HG03196 (cell line): ENCODE measurements around the gene MAN2A1.

Source experiments
- ATAC-seq: cut with Tn5 transposase; IDR thresholded peaks from one replicate; pipeline ENCODE4 v1.9.1; 2021; ENCODE audit not compliant: unreplicated experiment

The MAN2A1 gene

GRCh38 chr5:109678447-109678846, 11.3 kb upstream of the MAN2A1 start:
- ATAC-seq: no peak

- ATAC-seq: no peak
Measured at GRCh38 chr5:109681763-109682162, 8.0 kb upstream of the MAN2A1 start.

GRCh38 chr5:109682383-109682782, 7.3 kb upstream of the MAN2A1 start:
- no peak for ATAC-seq

- ATAC-seq: no peak
Measured at GRCh38 chr5:109685916-109686315, 3.8 kb upstream of the MAN2A1 start.

GRCh38 chr5:109688630-109688969, 1.1 kb upstream of the MAN2A1 start:
- no peak for ATAC-seq

- ATAC-seq: peak; percentile 76
Measured at GRCh38 chr5:109688970-109689739, 572 bp upstream of the MAN2A1 start.

GRCh38 chr5:109690242-109690974, 681 bp downstream of the MAN2A1 start:
- peak; percentile 7 for ATAC-seq

- ATAC-seq: peak; percentile 21
Measured at GRCh38 chr5:109690975-109691574, 1.3 kb downstream of the MAN2A1 start.

GRCh38 chr5:109691996-109692395, 2.3 kb downstream of the MAN2A1 start:
- no peak for ATAC-seq

- ATAC-seq: no peak
Measured at GRCh38 chr5:109692852-109693251, 3.1 kb downstream of the MAN2A1 start.

GRCh38 chr5:109693535-109694400, 4.0 kb downstream of the MAN2A1 start:
- ATAC-seq: no peak

- no peak for ATAC-seq
Measured at GRCh38 chr5:109694451-109694891, 4.7 kb downstream of the MAN2A1 start.

GRCh38 chr5:109695005-109695926, 5.5 kb downstream of the MAN2A1 start:
- peak; percentile 57 for ATAC-seq

GRCh38 chr5:109697339-109697738, 7.6 kb downstream of the MAN2A1 start:
- ATAC-seq: no peak

- ATAC-seq: no peak
Measured at GRCh38 chr5:109700516-109701153, 10.9 kb downstream of the MAN2A1 start.

GRCh38 chr5:109701252-109701651, 11.5 kb downstream of the MAN2A1 start:
- no peak for ATAC-seq

GRCh38 chr5:109701792-109702191, 12.1 kb downstream of the MAN2A1 start:
- no peak for ATAC-seq

- no peak for ATAC-seq
Measured at GRCh38 chr5:109703166-109703565, 13.4 kb downstream of the MAN2A1 start.

GRCh38 chr5:109703829-109704228, 14.1 kb downstream of the MAN2A1 start:
- no peak for ATAC-seq
